SK-N-SH (cell line): ENCODE results near the gene HOXD10. TPM values are rescaled to one million over a fixed set of nuclear protein-coding genes. Genes with fewer than 3 reads are reported as not detected.

Experiments
- CTCF ChIA-PET: fragments of 300-600, 350-600 bp; formaldehyde crosslinking; extraction: SDS; loops from one replicate; lab custom pipeline; 2021; lab: Yijun Ruan, JAX
- POLR2A ChIA-PET: fragments of 350-600 bp; sonication (Branson Sonifier 250); formaldehyde crosslinking; extraction: SDS; loops from one replicate; lab custom pipeline; 2020; ENCODE audit warnings: antibody characterized with exemption, inconsistent platforms; lab: Yijun Ruan, JAX
- DNase-seq: peaks from one replicate; pipeline ENCODE4 v3.0.0; 2012
- H2AFZ ChIP-seq: fragments of 200-600 bp; sonication (generic); 2 replicates; pipeline ENCODE4 v1.8.1; 2016; ENCODE audit warnings: antibody characterized with exemption, mild to moderate bottlenecking, low read depth
- H3F3A ChIP-seq: fragments of 200-600 bp; sonication (generic); replicated peaks from 2 replicates; pipeline ENCODE3; 2016; ENCODE audit warnings: antibody characterized with exemption, mild to moderate bottlenecking; ENCODE audit not compliant: insufficient read depth
- H3K27ac ChIP-seq, 2 experiments: fragments of 200-500 bp in 1 of 2; fragments of 200-600 bp in 1 of 2; sonication (Bioruptor generic) in 1 of 2; sonication (generic), shearing (Covaris generic) in 1 of 2; 2 replicates each; pipeline versions ENCODE4 v1.5.1 to v1.6.1; 2014 to 2016; ENCODE audit warnings: low read depth in 2 of 2, inconsistent platforms in 1 of 2, low read length in 1 of 2, mild to moderate bottlenecking in 1 of 2, mixed read lengths in 1 of 2
- H3K27me3 ChIP-seq: fragments of 200-600 bp; sonication (generic), shearing (Covaris generic); 2 replicates; pipeline ENCODE4 v1.6.1; 2016; ENCODE audit warnings: mixed run types; ENCODE audit not compliant: insufficient read depth
- H3K36me3 ChIP-seq, 2 experiments: fragments of 200-500 bp in 1 of 2; fragments of 200-600 bp in 1 of 2; sonication (Bioruptor generic) in 1 of 2; sonication (generic) in 1 of 2; replicated peaks in 1 of 2; 2 replicates each; pipeline versions ENCODE3 to v1.5.1; 2014 to 2016; ENCODE audit warnings: low read length in 1 of 2, mild to moderate bottlenecking in 1 of 2; ENCODE audit not compliant: insufficient read depth in 2 of 2, control insufficient read depth in 1 of 2
- H3K4me1 ChIP-seq, 2 experiments: fragments of 200-500 bp in 1 of 2; fragments of 200-600 bp in 1 of 2; sonication (Bioruptor generic) in 1 of 2; sonication (generic), shearing (Covaris generic) in 1 of 2; 2 replicates each; pipeline versions ENCODE4 v1.5.1 to v1.6.1; 2014 to 2016; ENCODE audit warnings: low read depth in 1 of 2, low read length in 1 of 2, mixed run types in 1 of 2; ENCODE audit not compliant: insufficient read depth in 2 of 2, control insufficient read depth in 1 of 2
- H3K4me2 ChIP-seq: fragments of 200-600 bp; sonication (generic), shearing (Covaris generic); 2 replicates; pipeline ENCODE4 v1.6.1; 2017; ENCODE audit warnings: mixed run types
- H3K4me3 ChIP-seq, 2 experiments: fragments of 200-500 bp in 1 of 2; fragments of 200-600 bp in 1 of 2; sonication (Bioruptor generic) in 1 of 2; sonication (generic), shearing (Covaris generic) in 1 of 2; 2 replicates each; pipeline versions ENCODE4 v1.5.1 to v1.8.1; 2014 to 2016; ENCODE audit warnings: low read depth in 2 of 2, inconsistent platforms in 1 of 2, low read length in 1 of 2, mild to moderate bottlenecking in 1 of 2, mixed read lengths in 1 of 2, moderate library complexity in 1 of 2
- H3K79me2 ChIP-seq: fragments of 200-600 bp; sonication (generic); 2 replicates; pipeline ENCODE4 v1.8.1; 2017; ENCODE audit warnings: mild to moderate bottlenecking; ENCODE audit not compliant: insufficient read depth
- H3K9ac ChIP-seq: fragments of 200-600 bp; sonication (generic); 2 replicates; pipeline ENCODE4 v1.6.1; 2017; ENCODE audit warnings: mixed run types
- H3K9me2 ChIP-seq: fragments of 200-600 bp; sonication (generic); 2 replicates; pipeline ENCODE4 v1.6.1; 2017; ENCODE audit warnings: mixed run types
- H3K9me3 ChIP-seq: fragments of 200-600 bp; sonication (generic); 2 replicates; pipeline ENCODE4 v1.6.1; 2017; ENCODE audit warnings: mixed run types, mild to moderate bottlenecking, moderate library complexity
- H4K20me1 ChIP-seq: fragments of 200-600 bp; sonication (generic); 2 replicates; pipeline ENCODE4 v1.6.1; 2017; ENCODE audit warnings: mild to moderate bottlenecking, mixed run types; ENCODE audit not compliant: insufficient read depth
- CTCF ChIP-seq: fragments of 200-600 bp; sonication (generic); IDR thresholded peaks from 2 replicates; pipeline ENCODE4 v1.6.1; 2017; ENCODE audit warnings: antibody characterized with exemption, mild to moderate bottlenecking, moderate library complexity
- EP300 ChIP-seq, 2 experiments: IDR thresholded peaks; 2 replicates each; pipeline versions ENCODE4 v1.4.0 to v1.6.1; 2012; ENCODE audit warnings: borderline replicate concordance in 1 of 2, low read depth in 1 of 2, low read length in 1 of 2
- GABPA ChIP-seq: IDR thresholded peaks from 2 replicates; pipeline ENCODE4 v1.4.0; 2012; ENCODE audit warnings: low read depth, mild to moderate bottlenecking
- GATA2 ChIP-seq: sonication (generic); formaldehyde crosslinking; IDR thresholded peaks from 2 replicates; pipeline ENCODE4 v1.5.0; 2020; ENCODE audit warnings: mild to moderate bottlenecking, missing genetic modification reagents
- MXI1 ChIP-seq: IDR thresholded peaks from 2 replicates; pipeline ENCODE4 v1.6.1; 2012; ENCODE audit warnings: mild to moderate bottlenecking, low read depth, low read length, improper control_type of control experiment
- NFIC ChIP-seq: IDR thresholded peaks from 2 replicates; pipeline ENCODE4 v1.4.0; 2012; ENCODE audit warnings: borderline replicate concordance
- NRF1 ChIP-seq: IDR thresholded peaks from 2 replicates; pipeline ENCODE4 v1.6.1; 2012; ENCODE audit warnings: low read depth, mild to moderate bottlenecking, low read length
- RCOR1 ChIP-seq: fragments of 150-350 bp; IDR thresholded peaks from 2 replicates; pipeline ENCODE4 v1.6.1; 2017; ENCODE audit warnings: antibody characterized with exemption, low read length
- RFX5 ChIP-seq: IDR thresholded peaks from 2 replicates; pipeline ENCODE4 v1.6.1; 2012; ENCODE audit warnings: mild to moderate bottlenecking, improper control_type of control experiment, low read length
- SMC3 ChIP-seq: IDR thresholded peaks from 2 replicates; pipeline ENCODE4 v1.6.1; 2012; ENCODE audit warnings: low read depth, low read length, improper control_type of control experiment
- TAF1 ChIP-seq: IDR thresholded peaks from 2 replicates; pipeline ENCODE4 v1.6.1; 2012; ENCODE audit warnings: low read depth, mild to moderate bottlenecking, low read length, moderate library complexity, borderline replicate concordance
- TCF12 ChIP-seq: IDR thresholded peaks from 2 replicates; pipeline ENCODE4 v1.4.0; 2012
- WGBS: methylation state at CpG from one replicate; pipeline ENCODE4 v1.1.6; 2017; ENCODE audit warnings: low lambda C conversion rate; 5-methylcytosine and 5-hydroxymethylcytosine counted together
- polyA plus RNA-seq, 3 experiments: library from polyadenylated mRNA; depleted of rRNA; stranded (reverse); fragments of >200 nt; gene quantifications; 2 replicates each; pipeline ENCODE4 v1.2.3, GENCODE V29; 2012
- TF ChIP-seq, protein P1 (sequence below): IDR thresholded peaks from 2 replicates; pipeline ENCODE4; 2012
- TF ChIP-seq, protein P2 (sequence below): IDR thresholded peaks from 2 replicates; pipeline ENCODE4 v1.6.1; 2012; ENCODE audit warnings: mild to moderate bottlenecking, low read depth, low read length, moderate library complexity
- TF ChIP-seq, protein P3 (sequence below): fragments of 150-350 bp; IDR thresholded peaks from 2 replicates; pipeline ENCODE4 v1.6.1; 2017; ENCODE audit warnings: antibody characterized with exemption, low read length, low read depth, borderline replicate concordance
- TF ChIP-seq, protein P4 (sequence below): IDR thresholded peaks from 2 replicates; pipeline ENCODE4 v1.4.0; 2012; ENCODE audit warnings: low read depth, borderline replicate concordance

The HOXD10 gene
- polyA plus RNA-seq, 1 of the 3 experiments (the other 2 are of a cell fraction), result 0.10 TPM

DNA sequence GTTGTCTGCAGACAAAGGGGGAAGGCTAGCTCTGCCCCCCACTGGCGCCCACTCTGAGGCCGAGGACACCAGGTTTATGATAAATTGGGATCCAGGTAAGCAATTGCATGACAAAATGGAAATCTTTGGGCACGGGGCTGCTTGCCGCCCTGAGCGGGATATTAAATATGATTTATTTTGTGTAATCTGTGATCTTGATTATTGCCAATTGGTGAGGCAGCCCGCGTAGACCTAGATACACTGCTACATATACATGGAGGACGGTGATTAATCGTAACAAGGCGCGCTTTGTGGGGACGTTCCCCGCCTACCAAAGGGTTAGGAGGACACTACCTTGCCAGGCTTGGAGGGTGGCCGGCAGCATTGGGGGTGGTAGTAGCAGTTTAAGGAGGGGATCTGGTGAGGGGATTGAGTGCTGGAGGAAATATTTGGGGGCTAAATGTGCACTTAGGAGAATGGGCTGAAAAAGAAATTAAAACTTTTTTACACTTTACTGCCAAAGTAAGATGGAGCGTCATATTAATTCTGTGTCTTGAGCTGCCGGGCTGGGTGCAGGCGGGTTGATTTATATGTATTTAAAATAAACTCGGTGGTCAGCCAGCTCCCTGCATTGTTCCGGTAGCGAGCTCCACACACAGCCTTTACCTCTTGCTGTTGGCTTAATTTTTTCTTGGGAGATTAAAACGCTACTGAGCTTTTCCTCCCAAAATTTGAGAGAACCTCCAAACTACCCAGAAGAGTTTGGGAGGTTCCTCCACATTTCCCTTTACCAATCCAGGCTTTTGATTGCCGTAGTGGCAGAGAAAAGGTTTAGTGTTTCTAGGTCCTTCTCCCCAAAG, 44.6 kb downstream of the HOXD10 start:
- DNase-seq, result no peak
- ChIA-PET POLR2A (interaction anchor here (1.6 kb wide), 1 partner anchor 393 kb away, joined by 3 read pairs; no protein-coding TSS in a partner anchor), CTCF (interaction anchor here (0.9 to 2.0 kb wide), 6 partner anchors 8 to 477 kb away, joined by 3 to 8 read pairs (median 4); no protein-coding TSS in a partner anchor)
- Histone ChIP-seq H3K79me2 (no peaks in the 10 kb centered on the region), H3K27ac (no peak overlapping the region), H3K9ac (no peak overlapping the region), H2AFZ (no peak overlapping the region), H4K20me1 (no peaks in the 10 kb centered on the region), H3K27me3 (no peaks in the 10 kb centered on the region), H3K4me2 (no peak overlapping the region), H3K4me1 (peaks cover 0 to 8% of the 10 kb centered on the region in 2 experiments; a peak in 2 of 4 replicates), H3F3A (no peaks in the 10 kb centered on the region), H3K9me3 (no peaks in the 10 kb centered on the region), H3K4me3 (no peak overlapping the region), H3K9me2 (no peaks in the 10 kb centered on the region), H3K36me3 (peaks cover 0 to 3% of the 10 kb centered on the region in 2 experiments)
- WGBS, result 93% methylated on average over 22 of the region's 22 CpGs
- no peak for TF ChIP-seq MXI1
- TF ChIP-seq TCF12, result no peak
- TF ChIP-seq, protein P1, sequence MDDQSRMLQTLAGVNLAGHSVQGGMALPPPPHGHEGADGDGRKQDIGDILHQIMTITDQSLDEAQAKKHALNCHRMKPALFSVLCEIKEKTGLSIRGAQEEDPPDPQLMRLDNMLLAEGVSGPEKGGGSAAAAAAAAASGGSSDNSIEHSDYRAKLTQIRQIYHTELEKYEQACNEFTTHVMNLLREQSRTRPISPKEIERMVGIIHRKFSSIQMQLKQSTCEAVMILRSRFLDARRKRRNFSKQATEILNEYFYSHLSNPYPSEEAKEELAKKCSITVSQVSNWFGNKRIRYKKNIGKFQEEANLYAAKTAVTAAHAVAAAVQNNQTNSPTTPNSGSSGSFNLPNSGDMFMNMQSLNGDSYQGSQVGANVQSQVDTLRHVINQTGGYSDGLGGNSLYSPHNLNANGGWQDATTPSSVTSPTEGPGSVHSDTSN, result no peak
- TF ChIP-seq RFX5, result no peak
- no peak for TF ChIP-seq GABPA
- no peak for TF ChIP-seq TAF1
- TF ChIP-seq SMC3, result no peak
- no peak for TF ChIP-seq EP300 (IDR thresholded peaks at IDR 0.05; ENCODE audit: borderline replicate concordance in 1 of 2, low read depth in 1 of 2, low read length in 1 of 2)
- no peak for TF ChIP-seq GATA2 (CRISPR knock-in tag)
- no peak for TF ChIP-seq NRF1
- TF ChIP-seq NFIC, result no peak
- TF ChIP-seq, protein P2, sequence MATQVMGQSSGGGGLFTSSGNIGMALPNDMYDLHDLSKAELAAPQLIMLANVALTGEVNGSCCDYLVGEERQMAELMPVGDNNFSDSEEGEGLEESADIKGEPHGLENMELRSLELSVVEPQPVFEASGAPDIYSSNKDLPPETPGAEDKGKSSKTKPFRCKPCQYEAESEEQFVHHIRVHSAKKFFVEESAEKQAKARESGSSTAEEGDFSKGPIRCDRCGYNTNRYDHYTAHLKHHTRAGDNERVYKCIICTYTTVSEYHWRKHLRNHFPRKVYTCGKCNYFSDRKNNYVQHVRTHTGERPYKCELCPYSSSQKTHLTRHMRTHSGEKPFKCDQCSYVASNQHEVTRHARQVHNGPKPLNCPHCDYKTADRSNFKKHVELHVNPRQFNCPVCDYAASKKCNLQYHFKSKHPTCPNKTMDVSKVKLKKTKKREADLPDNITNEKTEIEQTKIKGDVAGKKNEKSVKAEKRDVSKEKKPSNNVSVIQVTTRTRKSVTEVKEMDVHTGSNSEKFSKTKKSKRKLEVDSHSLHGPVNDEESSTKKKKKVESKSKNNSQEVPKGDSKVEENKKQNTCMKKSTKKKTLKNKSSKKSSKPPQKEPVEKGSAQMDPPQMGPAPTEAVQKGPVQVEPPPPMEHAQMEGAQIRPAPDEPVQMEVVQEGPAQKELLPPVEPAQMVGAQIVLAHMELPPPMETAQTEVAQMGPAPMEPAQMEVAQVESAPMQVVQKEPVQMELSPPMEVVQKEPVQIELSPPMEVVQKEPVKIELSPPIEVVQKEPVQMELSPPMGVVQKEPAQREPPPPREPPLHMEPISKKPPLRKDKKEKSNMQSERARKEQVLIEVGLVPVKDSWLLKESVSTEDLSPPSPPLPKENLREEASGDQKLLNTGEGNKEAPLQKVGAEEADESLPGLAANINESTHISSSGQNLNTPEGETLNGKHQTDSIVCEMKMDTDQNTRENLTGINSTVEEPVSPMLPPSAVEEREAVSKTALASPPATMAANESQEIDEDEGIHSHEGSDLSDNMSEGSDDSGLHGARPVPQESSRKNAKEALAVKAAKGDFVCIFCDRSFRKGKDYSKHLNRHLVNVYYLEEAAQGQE, result no peak
- TF ChIP-seq, protein P3, sequence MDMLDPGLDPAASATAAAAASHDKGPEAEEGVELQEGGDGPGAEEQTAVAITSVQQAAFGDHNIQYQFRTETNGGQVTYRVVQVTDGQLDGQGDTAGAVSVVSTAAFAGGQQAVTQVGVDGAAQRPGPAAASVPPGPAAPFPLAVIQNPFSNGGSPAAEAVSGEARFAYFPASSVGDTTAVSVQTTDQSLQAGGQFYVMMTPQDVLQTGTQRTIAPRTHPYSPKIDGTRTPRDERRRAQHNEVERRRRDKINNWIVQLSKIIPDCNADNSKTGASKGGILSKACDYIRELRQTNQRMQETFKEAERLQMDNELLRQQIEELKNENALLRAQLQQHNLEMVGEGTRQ, result no peak
- TF ChIP-seq RCOR1, result no peak
- TF ChIP-seq, protein P4, sequence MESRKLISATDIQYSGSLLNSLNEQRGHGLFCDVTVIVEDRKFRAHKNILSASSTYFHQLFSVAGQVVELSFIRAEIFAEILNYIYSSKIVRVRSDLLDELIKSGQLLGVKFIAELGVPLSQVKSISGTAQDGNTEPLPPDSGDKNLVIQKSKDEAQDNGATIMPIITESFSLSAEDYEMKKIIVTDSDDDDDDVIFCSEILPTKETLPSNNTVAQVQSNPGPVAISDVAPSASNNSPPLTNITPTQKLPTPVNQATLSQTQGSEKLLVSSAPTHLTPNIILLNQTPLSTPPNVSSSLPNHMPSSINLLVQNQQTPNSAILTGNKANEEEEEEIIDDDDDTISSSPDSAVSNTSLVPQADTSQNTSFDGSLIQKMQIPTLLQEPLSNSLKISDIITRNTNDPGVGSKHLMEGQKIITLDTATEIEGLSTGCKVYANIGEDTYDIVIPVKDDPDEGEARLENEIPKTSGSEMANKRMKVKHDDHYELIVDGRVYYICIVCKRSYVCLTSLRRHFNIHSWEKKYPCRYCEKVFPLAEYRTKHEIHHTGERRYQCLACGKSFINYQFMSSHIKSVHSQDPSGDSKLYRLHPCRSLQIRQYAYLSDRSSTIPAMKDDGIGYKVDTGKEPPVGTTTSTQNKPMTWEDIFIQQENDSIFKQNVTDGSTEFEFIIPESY, result no peak
- no peak for TF ChIP-seq CTCF
